HG03060 (cell line): ENCODE measurements around the gene HECTD1.

Experiments used
- ATAC-seq: cut with Tn5 transposase; IDR thresholded peaks from one replicate; pipeline ENCODE4 v1.9.1; 2021; ENCODE audit warnings: low read depth, moderate number of reproducible peaks; ENCODE audit not compliant: unreplicated experiment

HECTD1 gene

DNA sequence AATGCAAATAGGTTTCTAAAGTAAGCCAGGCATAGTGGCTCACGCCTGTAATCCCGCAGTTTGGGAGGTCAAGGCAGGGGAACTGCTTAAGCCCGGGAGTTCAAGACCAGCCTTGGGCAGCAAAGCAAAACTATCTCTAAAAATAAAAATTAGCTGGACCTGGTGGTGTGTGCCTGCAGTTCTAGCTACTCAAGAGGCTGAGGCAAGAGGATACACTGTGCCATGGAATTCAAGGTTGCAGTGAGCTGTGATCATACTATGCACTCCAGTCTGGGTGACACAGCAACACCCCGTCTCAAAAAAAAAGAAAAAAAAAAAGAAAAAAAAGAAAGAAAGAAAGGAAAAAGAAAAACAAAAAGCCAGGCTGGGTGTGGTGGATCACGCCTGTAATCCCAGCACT lies 46.3 kb downstream of the HECTD1 start:
- ATAC-seq = no peak

DNA sequence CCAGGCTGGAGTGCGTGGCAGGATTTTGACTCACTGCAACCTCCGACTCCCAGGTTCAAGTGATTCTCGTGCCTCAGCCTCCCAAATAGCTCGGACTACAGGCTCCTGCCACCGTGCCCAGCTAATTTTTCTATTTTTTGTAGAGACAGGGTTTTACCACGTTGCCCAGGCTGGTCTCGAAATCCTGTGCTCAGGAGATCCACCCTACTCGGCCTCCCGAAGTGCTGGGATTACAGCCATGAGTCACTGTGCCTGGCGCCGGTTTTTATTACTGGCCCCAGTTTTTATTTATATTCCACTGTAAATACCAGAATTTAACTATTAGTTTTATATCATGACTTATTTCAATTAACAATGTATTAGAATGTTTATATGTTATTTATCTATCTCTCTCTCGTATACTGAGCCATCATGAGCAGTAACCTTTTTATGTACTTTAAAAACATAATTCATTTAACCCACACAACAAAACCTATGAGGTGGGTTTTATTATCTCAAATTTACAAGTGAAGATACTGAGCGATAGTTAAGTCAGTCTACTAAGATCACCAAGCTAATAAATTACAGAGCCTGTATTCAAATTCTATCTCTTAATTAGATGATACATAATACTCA lies 47.8 kb downstream of the HECTD1 start:
- ATAC-seq = no peak

GRCh38 chr14:31154956-31155355 lies 52.6 kb downstream of the HECTD1 start:
- no peak for ATAC-seq

DNA sequence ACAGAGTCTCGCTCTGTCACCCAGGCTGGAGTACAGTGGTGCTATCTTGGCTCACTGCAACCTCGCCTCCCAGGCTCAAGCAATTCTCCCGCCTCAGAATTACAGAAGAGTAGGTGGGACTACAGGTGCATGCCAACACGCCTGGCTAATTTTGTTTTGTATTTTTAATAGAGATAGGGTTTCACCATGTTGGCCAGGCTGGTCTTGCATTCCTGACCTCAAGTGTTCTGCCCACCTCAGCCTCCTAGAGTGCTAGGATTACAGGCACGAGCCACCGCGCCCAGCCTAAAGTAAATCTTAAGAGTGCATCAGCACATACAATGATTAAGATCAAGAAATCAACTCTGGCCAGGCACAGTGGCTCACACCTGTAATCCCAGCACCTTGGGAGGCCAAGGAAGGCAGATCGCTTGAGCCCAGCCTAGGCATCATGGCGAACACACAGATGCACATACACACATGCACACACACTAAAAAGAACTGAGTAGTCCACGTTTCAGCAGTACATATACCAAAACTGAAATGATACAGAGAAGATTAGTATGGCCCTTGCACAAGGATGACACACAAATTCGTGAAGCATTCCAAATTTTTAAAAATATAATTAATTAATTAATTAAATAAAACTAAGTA lies 65.0 kb downstream of the HECTD1 start:
- ATAC-seq = no peak

DNA sequence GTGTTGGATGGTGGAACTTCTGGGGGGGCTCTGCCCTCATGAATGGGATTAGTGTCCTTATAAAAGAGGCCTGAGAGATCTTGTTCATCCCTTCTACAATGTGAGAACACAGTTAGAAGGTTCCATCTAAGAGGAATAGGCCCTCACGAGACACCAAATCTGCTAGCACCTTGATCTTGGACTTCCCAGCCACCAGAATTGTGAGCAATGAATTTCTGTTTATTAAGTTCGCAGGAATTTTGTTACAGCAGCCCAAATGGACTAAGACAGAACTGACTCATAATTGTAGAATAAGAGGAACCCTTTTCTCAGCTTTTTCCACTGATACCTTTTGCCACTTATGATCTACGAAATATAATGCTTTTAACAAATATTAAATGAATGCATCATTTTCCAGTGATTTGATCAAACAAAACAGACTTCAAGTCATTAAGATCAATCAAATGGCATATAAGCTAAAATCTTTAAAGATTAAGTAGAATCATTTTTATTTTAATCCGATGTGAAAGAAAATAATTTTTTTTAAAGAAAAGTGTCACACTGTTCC lies 68.2 kb downstream of the HECTD1 start:
- ATAC-seq = no peak

- ATAC-seq = no peak
Observed at GRCh38 chr14:31138301-31138700, 69.3 kb downstream of the HECTD1 start.

DNA sequence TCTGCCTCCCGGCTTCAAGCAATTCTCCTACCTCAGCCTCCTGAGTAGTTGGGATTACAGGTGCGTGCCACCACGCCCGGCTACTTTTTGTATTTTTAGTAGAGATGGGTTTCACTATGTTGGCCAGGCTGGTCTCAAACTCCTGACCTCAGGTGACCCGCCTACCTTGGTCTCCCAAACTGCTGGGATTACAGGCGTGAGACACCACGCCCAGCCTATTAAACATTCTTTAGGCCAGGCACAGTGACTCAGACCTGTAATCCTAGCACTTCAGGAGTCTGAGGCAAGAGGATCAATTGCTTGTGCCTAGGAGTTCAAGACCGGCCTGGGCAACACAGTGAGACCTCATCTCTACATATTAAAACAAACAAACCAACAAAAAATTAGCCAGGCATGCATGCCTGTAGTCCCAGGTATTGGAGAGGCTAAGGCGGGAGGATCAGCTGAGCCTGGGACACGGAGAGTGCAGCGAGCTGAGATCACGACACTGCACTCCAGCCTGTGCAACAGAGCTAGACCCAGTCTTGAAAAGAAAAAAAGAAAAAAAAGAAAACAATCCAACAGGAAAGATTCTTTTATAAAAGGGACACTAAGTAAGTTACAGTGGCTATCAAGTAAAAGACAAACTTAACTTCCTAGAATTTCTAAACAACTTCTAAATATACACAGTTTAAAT lies 70.2 kb downstream of the HECTD1 start:
- no peak for ATAC-seq

GRCh38 chr14:31133133-31133532 lies 74.5 kb downstream of the HECTD1 start:
- ATAC-seq = no peak

- no peak for ATAC-seq
Observed at GRCh38 chr14:31128601-31129526, 78.7 kb downstream of the HECTD1 start.

- ATAC-seq = peak; percentile 53
Observed at GRCh38 chr14:31127690-31128089, 79.9 kb downstream of the HECTD1 start.

GRCh38 chr14:31126680-31127079 lies 80.9 kb downstream of the HECTD1 start:
- ATAC-seq = no peak

- no peak for ATAC-seq
Observed at GRCh38 chr14:31125231-31125630, 82.4 kb downstream of the HECTD1 start.

DNA sequence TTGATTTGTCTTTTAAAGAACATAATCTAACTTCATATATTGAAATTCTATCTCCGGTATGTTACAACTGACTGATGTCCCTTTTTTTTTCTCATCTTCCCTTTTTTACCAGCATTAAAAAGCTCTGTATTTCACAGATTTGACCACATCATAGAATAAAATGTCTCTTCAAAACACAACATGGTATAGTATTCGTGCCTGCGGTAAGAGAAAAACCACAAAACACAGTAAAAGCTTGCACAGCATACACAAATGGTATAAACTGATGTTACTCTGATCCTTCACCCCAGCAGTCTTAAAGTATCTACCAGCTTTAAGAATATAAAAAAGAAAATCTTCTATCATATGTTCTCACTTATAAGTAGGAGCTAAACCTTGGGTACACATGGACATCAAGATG lies 83.4 kb downstream of the HECTD1 start:
- no peak for ATAC-seq

DNA sequence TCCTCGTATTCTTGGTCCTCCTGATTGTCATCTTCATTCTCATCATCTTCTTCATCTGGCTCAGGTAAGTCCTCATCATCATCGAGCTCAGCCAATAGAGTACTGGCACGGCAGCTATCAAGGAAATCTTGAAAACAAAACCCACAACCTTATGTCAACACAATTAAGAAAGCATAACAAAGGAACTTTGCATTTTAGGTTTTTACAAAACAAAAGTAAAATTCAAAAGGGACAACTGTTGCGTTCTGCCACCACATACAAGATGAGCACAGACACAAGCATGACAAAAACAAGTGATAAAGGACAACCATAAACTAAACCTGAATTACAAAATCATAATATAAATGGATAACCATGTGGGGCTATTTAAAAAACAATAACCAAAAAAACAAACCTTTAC lies 84.7 kb downstream of the HECTD1 start:
- ATAC-seq = no peak

GRCh38 chr14:31122098-31122611 lies 85.4 kb downstream of the HECTD1 start:
- ATAC-seq = no peak

DNA sequence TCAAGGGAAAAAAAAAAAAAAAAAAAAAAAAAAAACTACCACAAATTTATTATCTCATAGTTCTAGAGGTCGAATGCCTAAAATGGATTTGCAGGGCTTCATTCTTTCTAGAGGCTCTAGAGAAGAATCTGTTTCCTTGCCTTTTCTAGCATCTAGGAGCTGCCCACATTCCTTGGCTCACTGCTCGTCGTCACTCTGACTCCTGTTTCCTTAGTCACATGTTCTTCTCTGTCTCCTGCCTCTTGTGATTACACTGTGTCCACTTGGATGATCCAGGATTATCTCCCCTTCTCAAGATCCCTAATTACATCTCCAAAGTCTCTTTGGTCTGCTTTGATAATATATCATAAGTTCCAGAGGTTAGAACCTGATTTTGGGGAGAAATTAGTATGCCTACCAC lies 88.7 kb downstream of the HECTD1 start:
- ATAC-seq = no peak

GRCh38 chr14:31113794-31114193 lies 93.8 kb downstream of the HECTD1 start:
- no peak for ATAC-seq

GRCh38 chr14:31110872-31111271 lies 96.7 kb downstream of the HECTD1 start:
- no peak for ATAC-seq

DNA sequence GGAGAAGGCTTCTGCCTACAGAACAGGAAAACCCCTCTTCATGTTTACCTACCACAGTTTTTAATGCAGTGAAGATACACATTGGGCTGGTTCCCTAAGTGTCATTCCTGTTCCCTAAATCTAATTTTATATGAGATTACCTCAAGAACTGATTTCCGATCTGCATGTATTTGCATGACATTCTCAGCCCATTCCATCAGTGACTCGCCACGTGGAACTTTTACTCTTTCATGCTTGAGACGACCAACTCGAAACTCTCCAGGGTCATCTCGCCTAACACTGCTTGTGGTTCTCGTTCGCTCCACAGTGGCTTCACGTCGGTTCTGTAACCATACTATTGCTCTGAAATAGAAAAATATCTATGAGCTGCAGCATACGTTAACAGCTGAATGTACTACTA lies 98.3 kb downstream of the HECTD1 start:
- no peak for ATAC-seq

GRCh38 chr14:31106768-31107167 lies 100.8 kb downstream of the HECTD1 start:
- no peak for ATAC-seq
